Activated CD4-positive, alpha-beta memory T cell treated with anti-CD3 and anti-CD28 coated beads, Interleukin-2, amount 10 ng/mL, durations not matched to agents 7 days and 5 days (primary cell): Measurements from ENCODE around the gene CD40. TPM values are rescaled to one million over a fixed set of nuclear protein-coding genes. Genes with fewer than 3 reads are reported as not detected.

Experiments
- CTCF ChIA-PET: fragments of 350-600 bp; sonication (Branson Sonifier 250); formaldehyde crosslinking; loops from one replicate; lab custom pipeline; 2021; ENCODE audit warnings: antibody characterized with exemption, inconsistent platforms; lab: Charles Lee
- POLR2A ChIA-PET: fragments of 350-600 bp; sonication (Branson Sonifier 250); formaldehyde crosslinking; loops from one replicate; lab custom pipeline; 2021; ENCODE audit warnings: antibody characterized with exemption; lab: Charles Lee
- DNase-seq: peaks from one replicate; pipeline ENCODE4 v3.0.0-alpha.2; 2020
- H3K27ac Mint-ChIP-seq: one replicate; pipeline ENCODE4 v1.8.0; 2021; ENCODE audit warnings: mild to moderate bottlenecking, mixed read lengths
- H3K27me3 Mint-ChIP-seq: one replicate; pipeline ENCODE4 v1.8.0; 2021; ENCODE audit warnings: mixed read lengths
- H3K36me3 Mint-ChIP-seq: one replicate; pipeline ENCODE4 v1.8.0; 2021; ENCODE audit warnings: low read depth, mixed read lengths
- H3K4me1 Mint-ChIP-seq: one replicate; pipeline ENCODE4 v1.8.0; 2021; ENCODE audit warnings: mixed read lengths
- H3K4me3 Mint-ChIP-seq: one replicate; pipeline ENCODE4 v1.8.0; 2021; ENCODE audit warnings: mild to moderate bottlenecking, mixed read lengths
- H3K9me3 Mint-ChIP-seq: one replicate; pipeline ENCODE4 v1.8.0; 2021; ENCODE audit warnings: mixed read lengths
- total RNA-seq, 2 experiments: library from RNA; stranded (reverse); gene quantifications; one replicate each; pipeline ENCODE4 v1.2.3, GENCODE V29; 2021

The CD40 gene
- total RNA-seq, 2 experiments from 2014 or later: 0.88 to 0.93 TPM

GRCh38 chr20:46148313-46149208 lies 30.4 kb downstream of the CD40 start:
- Mint-ChIP-seq H3K36me3 (no peaks in the 10 kb centered on the region), H3K27ac (no peak overlapping the region), H3K4me1 (no peaks in the 10 kb centered on the region), H3K4me3 (no peak overlapping the region), H3K27me3 (peaks cover 10% of the 10 kb centered on the region), H3K9me3 (no peaks in the 10 kb centered on the region)
- CTCF ChIA-PET: no interaction called here
- POLR2A ChIA-PET: no interaction called here
- no peak for DNase-seq

GRCh38 chr20:46150943-46151342 lies 32.8 kb downstream of the CD40 start:
- Mint-ChIP-seq H3K9me3 (no peaks in the 10 kb centered on the region), H3K36me3 (no peaks in the 10 kb centered on the region), H3K27ac (no peak overlapping the region), H3K27me3 (peaks cover 20% of the 10 kb centered on the region), H3K4me3 (no peak overlapping the region), H3K4me1 (no peaks in the 10 kb centered on the region)
- POLR2A ChIA-PET: no interaction called here
- CTCF ChIA-PET: interaction anchor here (1.2 to 1.7 kb wide), 3 partner anchors 16 to 198 kb away, joined by 3 to 6 read pairs (median 3); no protein-coding TSS in a partner anchor
- DNase-seq: no peak

GRCh38 chr20:46151936-46152335 lies 33.8 kb downstream of the CD40 start:
- H3K36me3 Mint-ChIP-seq: no peaks in the 10 kb centered on the region
- no peak overlapping the region for H3K27ac Mint-ChIP-seq
- ChIA-PET CTCF (interaction anchor here (1.2 to 1.7 kb wide), 3 partner anchors 15 to 137 kb away, joined by 3 to 6 read pairs (median 4); no protein-coding TSS in a partner anchor), POLR2A (no interaction called here)
- no peak overlapping the region for H3K4me3 Mint-ChIP-seq
- no peaks in the 10 kb centered on the region for H3K4me1 Mint-ChIP-seq
- H3K27me3 Mint-ChIP-seq: peaks cover 20% of the 10 kb centered on the region
- peak; percentile 21 for DNase-seq
- H3K9me3 Mint-ChIP-seq: no peaks in the 10 kb centered on the region

GRCh38 chr20:46152824-46153586 lies 34.9 kb downstream of the CD40 start:
- H3K27ac Mint-ChIP-seq: no peak overlapping the region
- H3K36me3 Mint-ChIP-seq: no peaks in the 10 kb centered on the region
- H3K27me3 Mint-ChIP-seq: peaks cover 20% of the 10 kb centered on the region
- no peak overlapping the region for H3K4me3 Mint-ChIP-seq
- CTCF ChIA-PET: interaction anchor here (1.2 to 1.7 kb wide), 2 partner anchors 130 to 139 kb away, joined by 4 to 6 read pairs; no protein-coding TSS in a partner anchor
- no peaks in the 10 kb centered on the region for H3K9me3 Mint-ChIP-seq
- POLR2A ChIA-PET: no interaction called here
- DNase-seq: no peak
- H3K4me1 Mint-ChIP-seq: no peaks in the 10 kb centered on the region

DNA sequence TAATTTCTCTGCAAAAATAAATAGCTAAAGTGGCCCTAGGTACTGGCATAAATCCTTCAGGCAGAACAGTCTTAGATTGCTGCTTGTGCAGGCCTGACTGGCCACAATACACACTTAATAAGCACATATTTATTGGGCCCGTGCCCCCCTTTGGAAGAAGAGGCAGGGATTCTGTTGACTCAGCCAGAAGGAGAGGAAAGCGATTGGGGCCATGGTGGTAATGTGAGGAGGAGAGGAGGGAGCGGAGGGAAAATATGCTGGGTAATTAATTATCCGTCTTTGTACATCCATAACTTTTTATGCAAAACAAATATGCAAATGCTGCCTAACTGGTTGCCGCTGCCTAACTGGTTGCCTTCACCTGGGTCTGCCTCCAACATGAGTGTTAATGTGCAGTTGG lies 36.2 kb downstream of the CD40 start:
- no peak overlapping the region for H3K4me3 Mint-ChIP-seq
- no peaks in the 10 kb centered on the region for H3K36me3 Mint-ChIP-seq
- ChIA-PET CTCF (interaction anchor here (1.0 kb wide), 1 partner anchor 167 kb away, joined by 4 read pairs; no protein-coding TSS in a partner anchor), POLR2A (no interaction called here)
- no peak overlapping the region for H3K27ac Mint-ChIP-seq
- DNase-seq: no peak
- H3K27me3 Mint-ChIP-seq: peaks cover 15% of the 10 kb centered on the region
- H3K9me3 Mint-ChIP-seq: no peaks in the 10 kb centered on the region
- no peaks in the 10 kb centered on the region for H3K4me1 Mint-ChIP-seq

- ChIA-PET POLR2A (no interaction called here), CTCF (interaction anchor here (1.0 kb wide), 1 partner anchor 168 kb away, joined by 4 read pairs; no protein-coding TSS in a partner anchor)
- no peak overlapping the region for H3K27ac Mint-ChIP-seq
- no peaks in the 10 kb centered on the region for H3K36me3 Mint-ChIP-seq
- no peaks in the 10 kb centered on the region for H3K4me1 Mint-ChIP-seq
- H3K4me3 Mint-ChIP-seq: no peak overlapping the region
- peaks cover 15% of the 10 kb centered on the region for H3K27me3 Mint-ChIP-seq
- no peaks in the 10 kb centered on the region for H3K9me3 Mint-ChIP-seq
- no peak for DNase-seq
These were observed 36.7 kb downstream of the CD40 start for GRCh38 chr20:46154796-46155195.

DNA sequence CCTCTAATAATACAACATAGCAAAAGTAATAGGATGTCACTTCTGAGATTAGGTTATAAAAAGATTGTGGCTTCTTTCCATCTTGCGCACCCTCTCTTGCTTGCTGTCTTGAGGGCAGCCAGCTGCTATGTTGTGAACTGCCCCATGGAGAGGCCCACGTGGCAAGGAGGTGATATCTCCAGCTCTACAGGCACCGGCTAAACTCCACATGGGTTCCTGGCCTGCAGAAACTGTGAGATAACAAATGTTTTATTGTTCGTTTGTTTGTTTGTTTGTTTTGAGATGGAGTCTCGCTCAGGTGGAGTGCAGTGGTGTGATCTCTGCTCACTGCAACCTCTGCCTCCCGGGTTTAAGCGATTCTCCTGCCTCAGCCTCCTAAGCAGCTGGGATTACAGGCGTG lies 38.0 kb downstream of the CD40 start:
- Mint-ChIP-seq H3K27me3 (peaks cover 15% of the 10 kb centered on the region), H3K4me3 (no peak overlapping the region), H3K36me3 (no peaks in the 10 kb centered on the region), H3K9me3 (no peaks in the 10 kb centered on the region), H3K27ac (no peak overlapping the region), H3K4me1 (no peaks in the 10 kb centered on the region)
- no peak for DNase-seq
- CTCF ChIA-PET: no interaction called here
- POLR2A ChIA-PET: no interaction called here

DNA sequence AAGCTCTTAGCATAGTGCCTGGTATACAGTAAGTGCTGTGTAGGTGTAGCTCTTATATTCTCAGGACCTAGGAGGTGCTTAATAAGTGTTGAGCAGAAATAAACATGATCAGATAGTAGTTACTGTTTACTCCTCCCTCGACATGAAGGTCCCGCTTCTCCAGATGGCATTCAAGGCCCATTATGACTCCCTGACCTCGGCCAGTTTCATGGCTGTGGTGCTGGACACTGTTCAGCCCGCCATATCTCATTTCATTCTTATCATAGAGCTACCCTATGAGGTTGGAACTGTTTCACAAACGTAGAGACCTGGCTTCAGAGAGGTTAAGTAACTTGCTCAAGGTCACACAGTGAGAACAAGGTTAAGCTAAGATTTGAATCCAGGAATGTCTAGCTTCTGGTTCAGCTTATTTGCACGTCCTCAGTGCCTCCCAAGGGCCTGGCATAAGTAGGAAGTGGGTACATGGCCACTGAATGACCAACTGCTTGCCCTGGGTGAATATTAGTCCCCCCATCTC lies 39.0 kb downstream of the CD40 start:
- H3K27me3 Mint-ChIP-seq: peaks cover 15% of the 10 kb centered on the region
- ChIA-PET POLR2A (no interaction called here), CTCF (no interaction called here)
- no peaks in the 10 kb centered on the region for H3K9me3 Mint-ChIP-seq
- H3K4me1 Mint-ChIP-seq: no peaks in the 10 kb centered on the region
- no peaks in the 10 kb centered on the region for H3K36me3 Mint-ChIP-seq
- no peak overlapping the region for H3K4me3 Mint-ChIP-seq
- DNase-seq: no peak
- no peak overlapping the region for H3K27ac Mint-ChIP-seq

- H3K27ac Mint-ChIP-seq: no peak overlapping the region
- H3K9me3 Mint-ChIP-seq: no peaks in the 10 kb centered on the region
- peaks cover 14% of the 10 kb centered on the region for H3K27me3 Mint-ChIP-seq
- H3K36me3 Mint-ChIP-seq: no peaks in the 10 kb centered on the region
- H3K4me3 Mint-ChIP-seq: no peak overlapping the region
- ChIA-PET POLR2A (no interaction called here), CTCF (interaction anchor here (0.6 kb wide), 1 partner anchor 187 kb away, joined by 3 read pairs; no protein-coding TSS in a partner anchor)
- H3K4me1 Mint-ChIP-seq: no peaks in the 10 kb centered on the region
- no peak for DNase-seq
These were observed 39.5 kb downstream of the CD40 start for GRCh38 chr20:46157625-46158024.

DNA sequence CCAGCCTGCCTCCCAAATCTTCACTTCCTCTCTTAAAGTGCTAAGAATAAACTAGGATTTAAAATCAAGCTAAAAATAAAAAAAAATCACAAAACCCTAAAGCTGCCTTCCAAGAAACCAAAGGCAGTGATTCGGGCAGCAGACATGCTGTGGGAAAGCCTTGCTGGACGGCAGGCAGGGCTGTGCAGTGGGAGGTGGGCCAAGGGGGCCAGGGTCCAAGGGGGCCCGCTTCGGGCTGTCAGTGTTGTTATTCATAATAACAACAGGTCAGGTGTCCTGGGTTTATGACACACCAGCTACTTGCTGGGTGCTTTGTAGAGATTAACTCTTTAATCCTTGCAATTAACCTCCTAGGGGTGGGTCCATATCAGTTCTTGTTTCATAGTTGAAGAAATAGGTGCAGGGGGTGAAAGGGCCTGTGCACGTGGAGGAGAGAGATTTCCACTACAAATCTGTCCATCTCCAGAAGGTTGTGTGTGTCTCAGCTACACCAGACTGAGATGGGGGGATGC lies 40.4 kb downstream of the CD40 start:
- Mint-ChIP-seq H3K4me3 (no peak overlapping the region), H3K27me3 (peaks cover 15% of the 10 kb centered on the region), H3K4me1 (no peaks in the 10 kb centered on the region), H3K27ac (no peak overlapping the region), H3K9me3 (no peaks in the 10 kb centered on the region), H3K36me3 (no peaks in the 10 kb centered on the region)
- ChIA-PET POLR2A (no interaction called here), CTCF (no interaction called here)
- no peak for DNase-seq

GRCh38 chr20:46159101-46159897 lies 41.2 kb downstream of the CD40 start:
- Mint-ChIP-seq H3K36me3 (no peaks in the 10 kb centered on the region), H3K4me1 (no peaks in the 10 kb centered on the region), H3K4me3 (no peak overlapping the region), H3K27ac (no peak overlapping the region), H3K9me3 (no peaks in the 10 kb centered on the region), H3K27me3 (peaks cover 16% of the 10 kb centered on the region)
- DNase-seq: no peak
- CTCF ChIA-PET: no interaction called here
- POLR2A ChIA-PET: no interaction called here

GRCh38 chr20:46160661-46161060 lies 42.5 kb downstream of the CD40 start:
- CTCF ChIA-PET: no interaction called here

More at GRCh38 chr20:46160661-46161060, 42.5 kb downstream of the CD40 start:
- Mint-ChIP-seq H3K4me3 (no peak overlapping the region), H3K27ac (no peak overlapping the region), H3K9me3 (no peaks in the 10 kb centered on the region), H3K27me3 (peaks cover 8% of the 10 kb centered on the region), H3K4me1 (no peaks in the 10 kb centered on the region), H3K36me3 (no peaks in the 10 kb centered on the region)
- DNase-seq: no peak
- POLR2A ChIA-PET: no interaction called here
